Measurements from ENCODE around the gene FHAD1. TPM values are rescaled to one million over a fixed set of nuclear protein-coding genes. Genes with fewer than 3 reads are reported as not detected.

FHAD1 gene
- total RNA-seq, 1 donor from 2014 or later = not detected

DNA sequence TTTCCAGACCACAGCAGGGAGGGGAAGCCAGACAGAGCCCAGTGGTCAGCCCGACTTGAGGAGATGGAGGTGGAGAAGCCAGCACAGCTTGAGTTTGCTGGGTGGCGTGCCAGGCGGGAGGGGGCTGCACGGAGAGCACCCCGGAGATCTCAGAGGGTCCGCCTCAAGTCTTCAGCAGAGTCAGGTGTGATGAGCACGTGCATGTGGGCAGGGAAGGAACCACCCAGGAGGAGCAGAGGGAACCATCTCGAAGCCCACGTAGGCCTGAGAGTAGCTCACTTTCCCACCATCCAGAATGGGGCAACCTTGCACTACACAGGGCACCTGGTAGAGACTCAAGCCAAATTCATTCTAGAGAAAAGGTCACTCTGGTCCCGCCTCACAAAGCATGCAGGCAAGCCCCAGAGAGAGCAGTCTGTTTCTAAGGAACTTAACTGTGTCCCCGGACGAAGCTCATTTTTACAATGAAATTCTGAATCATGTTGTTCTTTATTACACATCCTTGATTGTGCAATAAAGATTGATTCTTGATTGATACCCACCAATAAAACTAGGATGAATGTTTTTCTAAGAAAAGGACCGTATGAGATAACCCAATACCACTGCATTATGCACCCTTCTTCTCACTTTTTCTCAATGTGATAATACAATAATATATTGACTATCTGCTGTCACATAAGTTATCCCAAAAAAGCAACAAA lies 64.2 kb downstream of the FHAD1 start:
- Mint-ChIP-seq H3K4me1 (ENCODE audit: low read depth) (no peaks in the 10 kb centered on the region), H3K9me3 (peaks cover 6% of the 10 kb centered on the region), H3K27me3 (ENCODE audit: low read depth) (no peaks in the 10 kb centered on the region), H3K4me3 (ENCODE audit: low read depth) (no peak overlapping the region), H3K27ac (no peak overlapping the region), H3K36me3 (ENCODE audit: low read depth) (no peaks in the 10 kb centered on the region)
- intact Hi-C loops (cut with micrococcal nuclease) = no loop called here
- DNase-seq (ENCODE audit: low spot score) = no peak

GRCh38 chr1:15311880-15312279 lies 64.9 kb downstream of the FHAD1 start:
- Mint-ChIP-seq H3K4me3 (ENCODE audit: low read depth) (no peak overlapping the region), H3K4me1 (ENCODE audit: low read depth) (no peaks in the 10 kb centered on the region), H3K36me3 (ENCODE audit: low read depth) (no peaks in the 10 kb centered on the region), H3K27ac (no peak overlapping the region), H3K9me3 (peaks cover 6% of the 10 kb centered on the region), H3K27me3 (ENCODE audit: low read depth) (no peaks in the 10 kb centered on the region)
- intact Hi-C loops (cut with micrococcal nuclease) = no loop called here
- DNase-seq (ENCODE audit: low spot score) = no peak

- Mint-ChIP-seq H3K36me3 (ENCODE audit: low read depth) (no peaks in the 10 kb centered on the region), H3K4me1 (ENCODE audit: low read depth) (no peaks in the 10 kb centered on the region), H3K9me3 (peaks cover 6% of the 10 kb centered on the region), H3K27me3 (ENCODE audit: low read depth) (peaks cover 3% of the 10 kb centered on the region), H3K27ac (no peak overlapping the region), H3K4me3 (ENCODE audit: low read depth) (no peak overlapping the region)
- DNase-seq (ENCODE audit: low spot score) = no peak
- intact Hi-C loops (cut with micrococcal nuclease) = no loop called here
Measured at GRCh38 chr1:15312626-15313411, 65.8 kb downstream of the FHAD1 start.

DNA sequence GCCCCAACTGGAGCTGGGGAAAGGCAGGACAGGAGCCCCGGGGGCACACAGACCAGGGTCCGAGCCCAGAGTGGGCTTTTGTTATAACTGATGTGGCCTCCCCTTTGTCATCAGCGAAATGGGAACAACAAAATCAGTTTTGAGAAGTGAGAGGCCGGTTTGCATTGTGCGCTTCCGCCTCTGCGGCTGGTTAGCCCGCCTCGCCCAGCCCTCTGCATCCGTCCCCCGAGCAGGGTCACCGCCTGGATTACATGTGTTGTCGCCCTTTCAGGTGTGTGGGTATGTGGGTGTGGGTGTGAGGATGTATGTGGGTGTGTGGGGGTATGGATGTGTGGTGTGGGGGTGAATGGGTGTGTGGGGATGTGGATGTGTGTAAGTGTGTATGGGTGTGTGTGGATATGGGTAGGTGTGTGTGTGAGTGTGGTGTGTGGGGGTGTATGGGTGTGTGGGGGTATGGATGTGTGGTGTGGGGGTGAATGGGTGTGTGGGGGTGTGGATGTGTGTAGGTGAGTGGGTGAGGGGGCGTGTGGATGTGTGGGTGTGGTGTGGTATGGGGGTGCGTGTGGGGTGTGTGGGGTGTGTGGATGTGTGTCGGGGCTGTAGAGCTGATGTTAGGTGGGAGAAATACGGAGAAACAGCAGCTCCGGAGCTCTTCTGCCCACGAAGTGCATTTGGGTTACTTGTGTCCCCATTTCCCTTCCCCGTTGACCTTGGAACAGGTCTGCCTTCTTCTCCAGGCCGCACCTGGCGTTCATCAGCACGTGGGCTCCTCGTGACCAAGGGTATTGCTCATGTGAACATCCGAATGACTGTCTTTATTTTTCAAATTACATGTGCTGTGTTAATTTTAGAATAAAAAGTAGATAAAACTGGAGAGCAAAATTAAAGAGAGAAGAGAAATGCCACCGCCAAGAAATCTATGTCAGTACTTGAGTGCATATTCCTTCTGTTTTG lies 67.6 kb downstream of the FHAD1 start:
- no peak overlapping the region for H3K27ac Mint-ChIP-seq
- no peak for DNase-seq (ENCODE audit: low spot score)
- H3K4me3 Mint-ChIP-seq (ENCODE audit: low read depth) = no peak overlapping the region

DNA sequence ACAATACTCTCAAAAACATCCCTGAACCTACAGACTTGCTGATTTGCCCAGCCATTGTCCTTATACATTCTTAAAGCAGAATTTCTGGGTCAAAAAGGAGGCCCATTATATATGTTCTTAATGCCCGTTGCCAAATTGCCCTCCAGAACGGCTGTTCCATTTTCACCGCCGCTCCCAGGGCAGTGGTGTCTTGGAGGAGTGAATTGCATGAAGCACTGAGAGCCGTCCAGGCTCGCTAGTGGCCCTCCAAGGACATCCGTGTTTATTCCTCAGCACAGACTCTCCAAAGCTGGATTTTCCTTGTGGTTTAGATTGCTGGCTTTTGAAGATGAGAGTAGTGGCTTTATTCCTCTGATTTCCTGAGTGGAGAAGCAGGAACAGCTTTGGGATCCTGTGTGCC lies 68.8 kb downstream of the FHAD1 start:
- intact Hi-C loops (cut with micrococcal nuclease) = no loop called here
- Mint-ChIP-seq H3K4me1 (ENCODE audit: low read depth) (no peaks in the 10 kb centered on the region), H3K4me3 (ENCODE audit: low read depth) (no peak overlapping the region), H3K36me3 (ENCODE audit: low read depth) (no peaks in the 10 kb centered on the region), H3K27ac (no peak overlapping the region), H3K9me3 (peaks cover 14% of the 10 kb centered on the region), H3K27me3 (ENCODE audit: low read depth) (peaks cover 11% of the 10 kb centered on the region)
- no peak for DNase-seq (ENCODE audit: low spot score)

More for the DNA sequence above, 67.6 kb downstream of the FHAD1 start:
- intact Hi-C loops (cut with micrococcal nuclease) = no loop called here
- Mint-ChIP-seq H3K36me3 (ENCODE audit: low read depth) (no peaks in the 10 kb centered on the region), H3K4me1 (ENCODE audit: low read depth) (no peaks in the 10 kb centered on the region), H3K27me3 (ENCODE audit: low read depth) (peaks cover 3% of the 10 kb centered on the region), H3K9me3 (peaks cover 6% of the 10 kb centered on the region)

GRCh38 chr1:15316510-15316909 lies 69.5 kb downstream of the FHAD1 start:
- H3K4me1 Mint-ChIP-seq (ENCODE audit: low read depth) = no peaks in the 10 kb centered on the region
- intact Hi-C loops (cut with micrococcal nuclease) = no loop called here

DNA sequence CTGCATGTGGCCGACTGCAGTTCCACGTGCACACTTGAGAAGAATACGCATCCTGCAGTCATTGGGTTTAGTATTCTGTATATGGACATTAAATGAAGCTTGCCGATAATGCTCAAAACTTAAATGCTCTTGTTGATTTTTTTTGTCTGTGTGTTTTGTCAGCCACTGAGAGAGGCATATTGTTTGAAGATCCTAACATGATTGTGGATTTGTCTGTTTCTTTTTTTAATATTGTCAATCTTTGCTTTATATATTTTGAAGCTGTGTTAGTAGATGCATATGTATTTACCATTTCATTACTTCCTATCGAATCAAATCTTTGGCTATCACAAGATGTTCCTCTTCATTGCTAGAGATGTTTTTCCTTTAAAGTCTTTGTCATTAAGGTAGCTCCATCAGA lies 73.2 kb downstream of the FHAD1 start:
- Mint-ChIP-seq H3K36me3 (ENCODE audit: low read depth) (no peaks in the 10 kb centered on the region), H3K4me3 (ENCODE audit: low read depth) (no peak overlapping the region), H3K27me3 (ENCODE audit: low read depth) (peaks cover 15% of the 10 kb centered on the region), H3K27ac (no peak overlapping the region), H3K4me1 (ENCODE audit: low read depth) (no peaks in the 10 kb centered on the region), H3K9me3 (peaks cover 14% of the 10 kb centered on the region)
- intact Hi-C loops (cut with micrococcal nuclease) = no loop called here
- no peak for DNase-seq (ENCODE audit: low spot score)

More at GRCh38 chr1:15316510-15316909, 69.5 kb downstream of the FHAD1 start:
- DNase-seq (ENCODE audit: low spot score) = no peak
- H3K9me3 Mint-ChIP-seq = peaks cover 20% of the 10 kb centered on the region
- no peak overlapping the region for H3K4me3 Mint-ChIP-seq (ENCODE audit: low read depth)
- H3K27ac Mint-ChIP-seq = no peak overlapping the region
- H3K27me3 Mint-ChIP-seq (ENCODE audit: low read depth) = peaks cover 14% of the 10 kb centered on the region
- no peaks in the 10 kb centered on the region for H3K36me3 Mint-ChIP-seq (ENCODE audit: low read depth)

GRCh38 chr1:15321601-15322000 lies 74.6 kb downstream of the FHAD1 start:
- intact Hi-C loops (cut with micrococcal nuclease) = no loop called here
- peaks cover 15% of the 10 kb centered on the region for H3K27me3 Mint-ChIP-seq (ENCODE audit: low read depth)

GRCh38 chr1:15322648-15323350 lies 75.8 kb downstream of the FHAD1 start:
- no peak for DNase-seq (ENCODE audit: low spot score)
- Mint-ChIP-seq H3K9me3 (peaks cover 14% of the 10 kb centered on the region), H3K27ac (no peak overlapping the region), H3K4me3 (ENCODE audit: low read depth) (no peak overlapping the region), H3K36me3 (ENCODE audit: low read depth) (no peaks in the 10 kb centered on the region), H3K4me1 (ENCODE audit: low read depth) (peaks cover 5% of the 10 kb centered on the region), H3K27me3 (ENCODE audit: low read depth) (peaks cover 17% of the 10 kb centered on the region)
- intact Hi-C loops (cut with micrococcal nuclease) = loop anchor here (1.0 kb wide), 1 partner anchor 109 kb away; no protein-coding TSS in a partner anchor

More at GRCh38 chr1:15321601-15322000, 74.6 kb downstream of the FHAD1 start:
- Mint-ChIP-seq H3K9me3 (peaks cover 14% of the 10 kb centered on the region), H3K27ac (no peak overlapping the region), H3K4me1 (ENCODE audit: low read depth) (peaks cover 5% of the 10 kb centered on the region), H3K36me3 (ENCODE audit: low read depth) (no peaks in the 10 kb centered on the region), H3K4me3 (ENCODE audit: low read depth) (no peak overlapping the region)
- no peak for DNase-seq (ENCODE audit: low spot score)

- Mint-ChIP-seq H3K36me3 (ENCODE audit: low read depth) (no peaks in the 10 kb centered on the region), H3K4me1 (ENCODE audit: low read depth) (peaks cover 5% of the 10 kb centered on the region), H3K9me3 (peaks cover 14% of the 10 kb centered on the region), H3K27ac (no peak overlapping the region), H3K4me3 (ENCODE audit: low read depth) (no peak overlapping the region), H3K27me3 (ENCODE audit: low read depth) (peaks cover 17% of the 10 kb centered on the region)
- DNase-seq (ENCODE audit: low spot score) = peak; percentile 61
- intact Hi-C loops (cut with micrococcal nuclease) = loop anchor here (1.0 kb wide), 1 partner anchor 108 kb away; no protein-coding TSS in a partner anchor
Measured at GRCh38 chr1:15323351-15323988, 76.4 kb downstream of the FHAD1 start.

- Mint-ChIP-seq H3K27ac (no peak overlapping the region), H3K4me1 (ENCODE audit: low read depth) (peaks cover 7% of the 10 kb centered on the region), H3K9me3 (peaks cover 14% of the 10 kb centered on the region), H3K4me3 (ENCODE audit: low read depth) (no peak overlapping the region), H3K36me3 (ENCODE audit: low read depth) (no peaks in the 10 kb centered on the region), H3K27me3 (ENCODE audit: low read depth) (peaks cover 18% of the 10 kb centered on the region)
- no peak for DNase-seq (ENCODE audit: low spot score)
- intact Hi-C loops (cut with micrococcal nuclease) = loop anchor here (1.0 kb wide), 1 partner anchor 107 kb away; no protein-coding TSS in a partner anchor
Measured at GRCh38 chr1:15323989-15324868, 77.2 kb downstream of the FHAD1 start.
